Measurements from ENCODE around the gene SH3GL2.

DNA sequence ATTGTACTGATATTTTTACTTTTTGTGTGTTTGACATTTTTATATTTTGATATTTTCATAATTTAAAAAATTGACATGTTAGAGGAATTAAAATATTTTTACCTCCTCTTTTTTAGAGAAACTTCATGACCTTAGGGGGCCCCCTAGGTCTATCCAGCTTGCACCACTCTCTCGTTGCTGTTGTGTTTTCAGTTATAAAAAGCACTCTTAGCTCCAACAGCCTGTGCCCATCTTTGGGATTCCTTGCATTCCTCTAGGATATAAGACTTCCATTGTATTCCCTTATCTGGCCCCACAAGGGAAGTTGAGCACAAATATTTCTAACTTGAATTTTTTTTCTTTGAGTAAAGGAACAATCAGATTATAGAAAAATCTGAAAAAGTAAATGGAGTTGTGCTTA, 245.3 kb downstream of the SH3GL2 start:
- TF ChIP-seq, protein P1, sequence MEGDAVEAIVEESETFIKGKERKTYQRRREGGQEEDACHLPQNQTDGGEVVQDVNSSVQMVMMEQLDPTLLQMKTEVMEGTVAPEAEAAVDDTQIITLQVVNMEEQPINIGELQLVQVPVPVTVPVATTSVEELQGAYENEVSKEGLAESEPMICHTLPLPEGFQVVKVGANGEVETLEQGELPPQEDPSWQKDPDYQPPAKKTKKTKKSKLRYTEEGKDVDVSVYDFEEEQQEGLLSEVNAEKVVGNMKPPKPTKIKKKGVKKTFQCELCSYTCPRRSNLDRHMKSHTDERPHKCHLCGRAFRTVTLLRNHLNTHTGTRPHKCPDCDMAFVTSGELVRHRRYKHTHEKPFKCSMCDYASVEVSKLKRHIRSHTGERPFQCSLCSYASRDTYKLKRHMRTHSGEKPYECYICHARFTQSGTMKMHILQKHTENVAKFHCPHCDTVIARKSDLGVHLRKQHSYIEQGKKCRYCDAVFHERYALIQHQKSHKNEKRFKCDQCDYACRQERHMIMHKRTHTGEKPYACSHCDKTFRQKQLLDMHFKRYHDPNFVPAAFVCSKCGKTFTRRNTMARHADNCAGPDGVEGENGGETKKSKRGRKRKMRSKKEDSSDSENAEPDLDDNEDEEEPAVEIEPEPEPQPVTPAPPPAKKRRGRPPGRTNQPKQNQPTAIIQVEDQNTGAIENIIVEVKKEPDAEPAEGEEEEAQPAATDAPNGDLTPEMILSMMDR (IDR thresholded peaks at IDR 0.05) = no peak
- TF ChIP-seq ZFX (IDR thresholded peaks at IDR 0.05; ENCODE audit: borderline replicate concordance) = no peak

Measured in 22Rv1 (cell line).